ENCODE measurements around the gene YTHDC2. TPM values are rescaled to one million over a fixed set of nuclear protein-coding genes. Genes with fewer than 3 reads are reported as not detected.
"Not testable (repeated sequence)": the region's sequence is repeated elsewhere in the genome, so short reads cannot be mapped to it uniquely, and the experiment has no call there.

The YTHDC2 gene
- total RNA-seq, 6 donors from 2014 or later, result 18.3 to 32.9 (median 21.6) TPM

GRCh38 chr5:113600255-113600905 is 86.9 kb downstream of the YTHDC2 start:
- H3K4me3 ChIP-seq, result no peak overlapping the region
- H3K27ac ChIP-seq, result no peak overlapping the region
- TF ChIP-seq CTCF (IDR thresholded peaks at IDR 0.05) (no peak), EP300 (IDR thresholded peaks at IDR 0.05) (no peak), POLR2A (IDR thresholded peaks at IDR 0.05) (no peak), POLR2AphosphoS5 (IDR thresholded peaks at IDR 0.05) (no peak)
- no peaks in the 10 kb centered on the region for H3K9me3 ChIP-seq
- H3K4me1 ChIP-seq, result peaks cover 0 to 3% (median 0%) of the 10 kb centered on the region in 4 donors
- DNase-seq (no peak), ATAC-seq (ENCODE audit: low FRiP score in 2 of 2) (no peak)
- no peaks in the 10 kb centered on the region for H3K27me3 ChIP-seq
- H3K36me3 ChIP-seq, result peaks cover 0 to 5% (median 0%) of the 10 kb centered on the region in 4 donors
- 55 to 58% methylated on average over 4 of the region's 4 CpGs for WGBS, 2 donors

- H3K4me3 ChIP-seq, result no peak overlapping the region
- ATAC-seq (ENCODE audit: low FRiP score in 2 of 2) (no peak), DNase-seq (no peak)
- TF ChIP-seq POLR2AphosphoS5 (IDR thresholded peaks at IDR 0.05), result no peak
- TF ChIP-seq POLR2A (IDR thresholded peaks at IDR 0.05), result no peak
- TF ChIP-seq CTCF (IDR thresholded peaks at IDR 0.05), result no peak
- no peak for TF ChIP-seq EP300 (IDR thresholded peaks at IDR 0.05)
- H3K36me3 ChIP-seq, result no peaks in the 10 kb centered on the region
- peaks cover 0 to 6% (median under 1%) of the 10 kb centered on the region in 4 donors for H3K4me1 ChIP-seq
- no peaks in the 10 kb centered on the region for H3K9me3 ChIP-seq
- H3K27me3 ChIP-seq, result peaks cover 0 to 5% (median 0%) of the 10 kb centered on the region in 4 donors
- WGBS, 2 donors, result 78 to 92% methylated on average over 1 of the region's 1 CpG
- no peak overlapping the region for H3K27ac ChIP-seq
Observed at GRCh38 chr5:113601423-113601822, 87.9 kb downstream of the YTHDC2 start.

GRCh38 chr5:113603246-113603645 is 89.8 kb downstream of the YTHDC2 start:
- H3K27me3 ChIP-seq; ATAC-seq (ENCODE audit: low FRiP score in 2 of 2); H3K4me3 ChIP-seq: not testable (repeated sequence)

GRCh38 chr5:113606298-113607134 is 93.0 kb downstream of the YTHDC2 start:
- peak; percentile 71 to 91 for ATAC-seq (ENCODE audit: low FRiP score in 2 of 2)
- WGBS, 2 donors, result 37 to 39% methylated on average over 13 of the region's 13 CpGs
- DNase-seq, result no peak
- no peak overlapping the region for H3K4me3 ChIP-seq
- TF ChIP-seq POLR2A (IDR thresholded peaks at IDR 0.05) (no peak), CTCF (IDR thresholded peaks at IDR 0.05) (peak; percentile 46 to 71 (median 58))
- H3K36me3 ChIP-seq, result no peaks in the 10 kb centered on the region
- peaks cover 0 to 3% (median 1%) of the 10 kb centered on the region in 4 donors for H3K4me1 ChIP-seq
- H3K27me3 ChIP-seq, result peaks cover 0 to 5% (median 0%) of the 10 kb centered on the region in 4 donors
- H3K27ac ChIP-seq, result no peak overlapping the region
- no peaks in the 10 kb centered on the region for H3K9me3 ChIP-seq

More at GRCh38 chr5:113603246-113603645, 89.8 kb downstream of the YTHDC2 start:
- H3K9me3 ChIP-seq, H3K27ac ChIP-seq, H3K36me3 ChIP-seq, H3K4me1 ChIP-seq, DNase-seq: not testable (repeated sequence)
- 79 to 83% methylated on average over 4 of the region's 4 CpGs for WGBS, 2 donors

- TF ChIP-seq POLR2A (IDR thresholded peaks at IDR 0.05) (no peak), CTCF (IDR thresholded peaks at IDR 0.05) (no peak), POLR2AphosphoS5 (IDR thresholded peaks at IDR 0.05) (no peak), EP300 (IDR thresholded peaks at IDR 0.05) (no peak)
- peaks cover 0 to 3% (median 1%) of the 10 kb centered on the region in 4 donors for H3K4me1 ChIP-seq
- peaks cover 0 to 5% (median 0%) of the 10 kb centered on the region in 4 donors for H3K27me3 ChIP-seq
- no peaks in the 10 kb centered on the region for H3K9me3 ChIP-seq
- DNase-seq, result no peak
- 55 to 69% methylated on average over 3 of the region's 3 CpGs for WGBS, 2 donors
- no peak overlapping the region for H3K27ac ChIP-seq
- no peak overlapping the region for H3K4me3 ChIP-seq
- no peak for ATAC-seq (ENCODE audit: low FRiP score in 2 of 2)
- no peaks in the 10 kb centered on the region for H3K36me3 ChIP-seq
Observed at GRCh38 chr5:113607361-113607760, 93.9 kb downstream of the YTHDC2 start.

All from upper lobe of left lung (tissue), 6 donors.